Stimulated activated CD4-positive, alpha-beta T cell treated with anti-CD3 and anti-CD28 coated beads, TNF-alpha, amount 100 ng/mL, for 1 hour (primary cell): ENCODE results near the gene FAR2.
"Not testable (repeated sequence)": the region's sequence is repeated elsewhere in the genome, so short reads cannot be mapped to it uniquely, and the experiment has no call there.

Experiments used
- DNase-seq, 3 donors: peaks; one replicate each; pipeline ENCODE4 v3.0.0-alpha.2; 2020; ENCODE audit warnings: low read depth in 3 of 3, low spot score in 1 of 3

The FAR2 gene

GRCh38 chr12:29152981-29153630, 4.0 kb downstream of the FAR2 start:
- DNase-seq: no peak

- no peak for DNase-seq
Observed at GRCh38 chr12:29155079-29155478, 6.0 kb downstream of the FAR2 start.

- DNase-seq: no peak
Observed at GRCh38 chr12:29157486-29157946, 8.4 kb downstream of the FAR2 start.

DNA sequence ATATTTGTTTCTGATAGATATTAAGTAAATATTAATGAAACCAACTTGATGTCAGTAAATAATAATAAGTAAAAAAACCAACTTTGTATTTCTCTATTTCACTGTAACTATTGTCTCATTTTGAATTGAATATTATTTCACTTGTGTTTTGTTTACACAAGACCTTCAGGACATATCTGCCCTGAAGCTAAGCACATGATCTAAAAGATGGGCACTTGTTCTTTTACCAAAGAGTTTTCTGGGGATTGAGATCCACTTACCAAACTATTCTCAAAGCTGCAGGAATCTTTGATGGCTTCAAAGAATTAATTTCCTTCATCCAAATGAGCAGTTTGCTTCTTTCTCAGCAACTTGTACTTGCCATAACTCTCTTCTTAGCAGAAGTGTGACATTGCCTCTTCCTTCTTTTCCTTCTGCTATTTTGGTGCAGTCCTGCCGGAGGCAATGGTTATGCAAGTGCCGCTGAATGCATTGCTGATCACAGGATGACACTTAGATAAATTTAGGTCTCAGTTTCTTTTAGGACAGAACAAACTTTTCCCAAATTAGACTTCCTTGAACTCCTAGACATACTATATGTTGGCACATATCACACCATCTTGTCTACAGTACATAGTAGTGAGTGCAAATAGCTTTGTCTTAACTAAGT, 9.2 kb downstream of the FAR2 start:
- DNase-seq: no peak

DNA sequence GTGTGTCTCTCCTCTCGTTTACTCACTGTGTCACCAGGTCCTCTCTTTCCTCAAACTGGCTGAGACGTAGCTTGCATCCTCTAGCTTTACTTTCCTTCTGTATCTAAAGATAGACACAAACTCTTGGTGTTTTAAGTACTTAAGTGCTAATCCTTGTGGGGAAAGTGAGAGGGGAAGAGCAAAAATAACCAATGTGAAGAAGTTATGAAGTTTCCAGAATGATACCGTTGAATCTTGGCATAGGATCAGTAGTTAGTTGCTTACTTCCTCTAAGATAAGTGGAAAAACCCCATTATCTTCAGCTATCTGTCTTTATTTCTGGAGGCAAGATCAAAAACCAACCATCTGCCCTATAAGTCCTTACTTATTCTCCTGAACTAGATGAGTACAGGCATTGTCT, 10.6 kb downstream of the FAR2 start:
- DNase-seq: no peak

DNA sequence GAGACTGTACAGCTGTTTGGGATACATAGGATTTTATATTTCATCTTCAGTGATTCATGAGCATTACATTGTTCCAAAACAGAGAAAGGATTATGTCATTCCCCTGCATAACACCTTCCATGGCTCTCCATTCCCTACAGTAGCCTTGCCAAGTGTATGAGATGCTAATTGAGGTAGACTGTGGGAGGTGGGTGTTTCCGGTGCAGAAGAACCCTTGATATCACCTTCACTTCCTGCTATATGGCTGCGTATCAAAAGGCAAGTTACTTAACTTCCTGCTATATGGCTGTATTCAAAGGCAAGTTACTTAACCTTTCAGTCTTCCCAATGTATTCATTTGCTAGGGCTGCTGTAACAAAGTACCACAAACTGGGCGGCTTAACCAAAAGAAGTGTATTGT, 11.2 kb downstream of the FAR2 start:
- DNase-seq: no peak

DNA sequence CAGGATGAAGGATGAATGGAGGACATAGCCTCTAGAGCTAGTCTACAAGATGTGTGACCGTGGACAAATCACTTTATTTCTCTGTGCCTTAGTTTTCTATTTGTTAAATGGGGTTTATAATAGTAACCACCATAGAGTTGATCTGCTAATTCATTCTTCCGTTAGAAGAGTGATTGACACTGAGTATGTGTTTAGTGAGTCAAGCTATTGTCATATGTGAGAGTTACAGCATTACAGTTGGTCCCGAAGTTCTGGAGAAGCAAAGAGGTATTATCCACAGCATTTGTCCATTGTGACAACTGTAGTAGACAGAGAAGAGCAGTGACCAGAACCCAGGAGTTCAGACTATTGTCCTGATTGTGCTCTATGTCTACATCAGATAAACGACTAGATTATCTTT, 14.1 kb downstream of the FAR2 start:
- no peak for DNase-seq

DNA sequence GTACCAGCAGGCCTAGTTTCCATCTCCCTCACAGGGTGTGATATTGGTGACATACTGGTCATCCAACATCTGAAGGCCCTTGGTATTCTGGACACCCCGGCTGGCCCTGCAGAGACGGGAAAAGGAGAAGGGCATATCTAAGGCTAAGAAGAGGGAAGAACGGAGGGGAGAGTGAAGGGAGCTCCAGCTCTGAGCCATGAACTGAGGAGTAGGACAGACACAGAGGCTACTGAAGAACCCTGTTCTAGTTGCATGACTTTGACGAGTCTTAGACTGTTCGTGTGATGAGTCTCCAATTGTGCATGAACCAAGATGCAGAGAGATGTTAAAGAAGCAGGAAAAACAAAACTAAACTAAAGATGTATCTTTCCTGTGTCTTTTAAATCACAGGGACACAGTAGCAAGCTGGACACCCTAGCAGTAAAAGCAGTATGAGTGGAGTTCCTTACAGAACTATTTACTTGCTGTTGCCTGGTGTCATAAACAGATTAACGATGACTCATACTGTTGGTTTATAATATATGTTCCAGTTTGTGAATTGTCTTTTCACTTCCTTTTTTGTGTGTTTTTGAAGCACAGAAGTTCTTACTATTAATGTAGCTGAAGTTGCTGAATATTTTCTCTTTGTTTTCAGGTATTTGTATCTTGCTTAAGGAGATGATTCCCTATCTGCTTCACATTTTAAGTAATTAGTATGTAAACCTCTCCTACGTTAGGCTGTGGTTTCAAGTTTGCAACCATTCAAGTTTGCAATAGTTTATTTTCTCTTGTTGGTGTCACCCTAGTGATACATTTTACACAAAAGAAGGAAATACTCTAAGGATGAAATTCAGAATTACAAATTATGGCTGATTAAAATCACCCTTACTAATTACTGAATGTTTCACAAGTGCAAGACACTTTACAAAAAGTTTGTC, 15.7 kb downstream of the FAR2 start:
- no peak for DNase-seq

GRCh38 chr12:29167445-29167844, 18.4 kb downstream of the FAR2 start:
- DNase-seq: no peak

DNA sequence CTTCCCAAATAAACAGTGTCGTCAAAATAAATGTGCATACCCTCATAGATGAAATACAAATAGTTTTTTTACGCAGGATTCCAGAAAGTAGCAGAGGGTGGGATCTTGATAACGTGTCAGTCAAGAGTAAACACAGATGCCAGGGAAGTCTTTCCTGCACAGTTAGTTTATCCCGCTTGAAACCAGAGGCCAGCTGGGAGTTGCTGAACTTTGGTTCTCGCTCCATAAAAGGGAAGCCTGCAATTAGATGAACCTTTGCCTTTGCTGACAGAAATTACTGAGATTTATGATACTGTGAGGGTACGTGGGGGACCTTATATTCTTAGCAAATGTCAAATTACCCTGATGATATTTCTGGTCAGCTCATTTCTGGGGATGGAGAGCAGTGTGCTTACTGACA, 18.9 kb downstream of the FAR2 start:
- DNase-seq: no peak

- DNase-seq: not testable (repeated sequence)
Observed at GRCh38 chr12:29169978-29170377, 20.9 kb downstream of the FAR2 start.

- not testable (repeated sequence) for DNase-seq
Observed at GRCh38 chr12:29170478-29171084, 21.5 kb downstream of the FAR2 start.

GRCh38 chr12:29171421-29172258, 22.6 kb downstream of the FAR2 start:
- DNase-seq: no peak

DNA sequence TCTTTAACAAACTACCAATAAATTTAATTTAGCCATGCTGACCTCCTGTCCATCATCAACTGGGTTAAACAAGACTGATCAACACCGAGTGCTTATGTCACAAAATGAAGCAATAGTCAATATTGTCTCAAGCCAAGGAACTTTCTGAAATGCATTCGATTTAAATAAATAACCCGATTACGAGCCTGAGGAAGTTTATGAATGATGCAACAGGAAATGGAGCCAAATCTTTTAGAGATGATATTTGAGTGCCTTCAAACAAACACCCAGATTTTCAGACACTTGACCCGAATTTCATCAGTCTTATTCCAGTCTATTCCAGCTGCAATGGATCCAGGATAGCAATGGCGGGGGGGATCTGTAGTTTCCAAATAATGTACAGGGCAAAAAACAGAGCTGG, 27.9 kb downstream of the FAR2 start:
- no peak for DNase-seq

- not testable (repeated sequence) for DNase-seq
Observed at GRCh38 chr12:29182247-29182646, 33.2 kb downstream of the FAR2 start.

DNA sequence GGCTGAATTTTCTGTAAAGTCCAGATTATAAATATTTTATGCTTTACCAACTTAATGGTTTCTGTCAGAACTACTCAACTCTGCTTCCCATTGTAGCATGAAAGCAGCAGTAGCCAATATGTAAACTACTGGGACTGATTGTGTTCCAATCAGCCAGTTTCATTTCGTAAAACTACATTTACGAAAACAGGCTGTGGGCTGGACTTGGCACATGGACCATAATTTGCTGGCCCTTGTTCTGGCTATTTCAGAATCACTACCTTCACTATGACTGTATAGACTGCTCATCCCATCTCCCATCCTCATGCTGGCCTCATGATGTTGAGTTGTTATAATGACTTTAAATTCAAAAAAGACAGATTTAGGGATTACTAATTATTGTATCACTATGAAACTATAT, 38.7 kb downstream of the FAR2 start:
- no peak for DNase-seq

GRCh38 chr12:29191267-29191850, 42.3 kb downstream of the FAR2 start:
- no peak for DNase-seq

- no peak for DNase-seq
Observed at GRCh38 chr12:29198901-29199300, 49.8 kb downstream of the FAR2 start.

- no peak for DNase-seq
Observed at GRCh38 chr12:29200586-29200985, 51.5 kb downstream of the FAR2 start.

- no peak for DNase-seq
Observed at GRCh38 chr12:29201296-29201695, 52.2 kb downstream of the FAR2 start.
